ENCODE measurements around the gene ALDH16A1.

Gene ALDH16A1

DNA sequence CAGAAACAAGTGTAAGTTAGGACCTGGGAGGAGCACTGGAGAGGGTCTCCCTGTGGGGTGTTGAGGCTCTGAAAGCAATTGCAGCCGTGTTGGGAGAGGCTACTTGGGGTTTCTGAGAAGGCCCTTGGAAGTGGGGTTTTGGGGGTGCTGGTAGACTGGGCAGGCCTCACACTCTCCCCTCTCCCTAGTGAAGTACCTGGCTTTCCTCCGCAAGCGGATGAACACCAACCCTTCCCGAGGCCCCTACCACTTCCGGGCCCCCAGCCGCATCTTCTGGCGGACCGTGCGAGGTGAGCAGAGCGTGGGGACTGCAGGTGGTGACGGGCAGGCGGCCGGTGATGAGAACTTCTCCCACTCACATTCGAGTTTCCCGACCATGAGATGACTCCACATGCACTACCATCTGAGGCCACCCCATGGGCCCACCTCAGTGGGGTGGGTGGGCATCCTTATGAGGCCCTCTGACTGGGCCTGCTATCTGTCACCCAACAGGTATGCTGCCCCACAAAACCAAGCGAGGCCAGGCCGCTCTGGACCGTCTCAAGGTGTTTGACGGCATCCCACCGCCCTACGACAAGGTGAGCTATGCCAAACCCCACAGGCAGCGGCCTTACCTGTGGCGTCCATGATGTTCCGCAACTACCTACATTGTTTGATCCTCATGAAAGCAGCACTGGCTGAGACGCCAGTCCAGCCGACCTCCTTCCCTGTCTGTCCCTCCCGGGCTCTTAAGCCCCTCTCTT is 37.4 kb downstream of the ALDH16A1 start:
- DNase-seq: no peak

GRCh38 chr19:49491030-49491803 is 38.2 kb downstream of the ALDH16A1 start:
- DNase-seq: no peak

DNA sequence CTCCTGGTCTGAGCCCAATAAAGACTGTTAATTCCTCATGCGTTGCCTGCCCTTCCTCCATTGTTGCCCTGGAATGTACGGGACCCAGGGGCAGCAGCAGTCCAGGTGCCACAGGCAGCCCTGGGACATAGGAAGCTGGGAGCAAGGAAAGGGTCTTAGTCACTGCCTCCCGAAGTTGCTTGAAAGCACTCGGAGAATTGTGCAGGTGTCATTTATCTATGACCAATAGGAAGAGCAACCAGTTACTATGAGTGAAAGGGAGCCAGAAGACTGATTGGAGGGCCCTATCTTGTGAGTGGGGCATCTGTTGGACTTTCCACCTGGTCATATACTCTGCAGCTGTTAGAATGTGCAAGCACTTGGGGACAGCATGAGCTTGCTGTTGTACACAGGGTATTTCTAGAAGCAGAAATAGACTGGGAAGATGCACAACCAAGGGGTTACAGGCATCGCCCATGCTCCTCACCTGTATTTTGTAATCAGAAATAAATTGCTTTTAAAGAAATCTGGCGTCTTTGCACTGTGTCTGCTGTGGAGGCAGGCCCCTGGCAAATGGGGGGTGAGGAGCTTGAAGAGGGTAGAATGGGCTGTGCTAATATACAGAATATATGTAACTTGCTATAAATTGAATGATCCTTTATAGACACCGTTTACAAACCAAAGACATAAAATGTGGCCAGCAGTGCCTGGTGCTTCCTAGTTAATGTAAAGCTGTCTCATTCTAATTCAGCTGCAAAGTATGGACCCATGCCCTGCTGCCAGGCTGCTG is 39.0 kb downstream of the ALDH16A1 start:
- no peak for DNase-seq

- DNase-seq: no peak
These were observed 39.8 kb downstream of the ALDH16A1 start for GRCh38 chr19:49492573-49493405.

DNA sequence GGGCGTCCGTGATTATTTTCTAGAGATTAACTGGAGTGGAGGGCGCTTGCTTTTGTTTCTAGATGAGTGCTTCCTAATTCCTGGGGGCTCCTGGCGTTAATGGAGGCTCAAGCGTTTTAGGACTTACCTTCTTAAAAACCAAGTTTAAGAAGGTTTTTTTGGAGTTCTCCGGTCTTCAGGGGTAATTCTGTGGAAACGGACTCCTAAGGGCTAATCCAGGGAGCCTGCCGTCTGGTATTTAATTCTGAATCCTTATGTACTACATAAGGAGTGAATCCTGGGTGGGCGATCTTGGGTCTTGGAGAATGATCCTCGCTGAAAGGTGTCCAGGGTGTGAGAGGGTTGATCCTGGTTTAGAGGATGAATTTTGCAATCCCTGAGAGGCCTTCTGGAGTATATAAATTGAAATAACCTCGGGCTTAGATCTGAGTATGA is 43.6 kb downstream of the ALDH16A1 start:
- DNase-seq: no peak

DNA sequence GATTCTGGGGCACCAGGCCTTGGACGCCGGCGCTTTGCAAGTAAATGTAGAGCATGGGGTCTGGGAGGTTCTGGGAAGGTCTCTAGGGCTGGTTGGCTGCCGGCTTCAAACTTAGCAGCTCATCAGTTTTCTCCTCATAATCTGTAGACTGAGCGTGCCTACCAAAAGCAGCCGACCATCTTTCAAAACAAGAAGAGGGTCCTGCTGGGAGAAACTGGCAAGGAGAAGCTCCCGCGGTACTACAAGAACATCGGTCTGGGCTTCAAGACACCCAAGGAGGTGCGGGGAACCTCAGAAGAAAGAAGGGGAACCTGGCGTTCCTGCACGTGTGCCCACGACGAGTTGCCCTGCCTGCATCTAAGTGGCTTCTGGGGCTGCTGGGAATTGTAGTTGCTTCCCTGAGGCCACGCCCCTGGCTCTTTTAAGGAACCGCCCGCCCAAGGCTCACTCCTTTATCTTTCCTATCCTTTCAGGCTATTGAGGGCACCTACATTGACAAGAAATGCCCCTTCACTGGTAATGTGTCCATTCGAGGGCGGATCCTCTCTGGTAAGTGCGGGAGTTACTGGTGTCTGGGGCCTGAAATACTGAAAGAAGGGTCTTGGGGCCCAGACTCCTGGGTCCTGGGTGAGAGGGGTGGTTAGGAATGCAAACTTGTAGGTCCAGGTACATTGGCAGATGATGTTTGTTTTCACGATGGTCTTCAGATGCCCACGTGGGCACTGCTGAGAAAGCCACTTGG is 44.2 kb downstream of the ALDH16A1 start:
- DNase-seq: no peak

DNA sequence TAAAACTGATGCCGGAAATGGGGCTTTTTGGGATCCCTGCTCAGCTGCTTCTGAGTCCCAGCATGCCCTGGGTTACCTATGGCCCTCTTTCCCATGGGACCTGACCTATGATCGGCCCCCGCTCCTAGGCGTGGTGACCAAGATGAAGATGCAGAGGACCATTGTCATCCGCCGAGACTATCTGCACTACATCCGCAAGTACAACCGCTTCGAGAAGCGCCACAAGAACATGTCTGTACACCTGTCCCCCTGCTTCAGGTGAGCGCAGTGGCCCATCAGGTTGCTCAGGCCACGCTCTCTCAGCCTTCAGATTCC is 44.7 kb downstream of the ALDH16A1 start:
- no peak for DNase-seq

DNA sequence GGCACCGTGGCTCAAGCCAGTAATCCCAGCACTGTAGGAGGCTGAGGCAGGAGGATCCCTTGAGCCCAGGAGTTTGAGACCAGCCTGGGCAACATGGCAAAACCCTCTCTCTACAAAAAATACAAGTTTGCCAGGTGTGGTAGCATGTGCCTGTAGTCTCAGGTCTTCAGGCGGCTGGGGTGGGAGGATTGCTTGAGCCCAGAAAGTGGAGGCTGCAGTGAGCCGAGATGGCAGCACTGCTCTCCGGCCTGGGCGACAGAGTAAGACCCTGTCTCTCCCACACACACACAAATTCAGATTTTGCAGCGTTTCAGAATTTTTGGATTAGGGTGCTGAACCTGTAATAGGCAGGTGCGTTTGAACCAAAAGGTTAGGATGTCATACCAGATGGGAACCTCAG is 45.5 kb downstream of the ALDH16A1 start:
- DNase-seq: no peak

DNA sequence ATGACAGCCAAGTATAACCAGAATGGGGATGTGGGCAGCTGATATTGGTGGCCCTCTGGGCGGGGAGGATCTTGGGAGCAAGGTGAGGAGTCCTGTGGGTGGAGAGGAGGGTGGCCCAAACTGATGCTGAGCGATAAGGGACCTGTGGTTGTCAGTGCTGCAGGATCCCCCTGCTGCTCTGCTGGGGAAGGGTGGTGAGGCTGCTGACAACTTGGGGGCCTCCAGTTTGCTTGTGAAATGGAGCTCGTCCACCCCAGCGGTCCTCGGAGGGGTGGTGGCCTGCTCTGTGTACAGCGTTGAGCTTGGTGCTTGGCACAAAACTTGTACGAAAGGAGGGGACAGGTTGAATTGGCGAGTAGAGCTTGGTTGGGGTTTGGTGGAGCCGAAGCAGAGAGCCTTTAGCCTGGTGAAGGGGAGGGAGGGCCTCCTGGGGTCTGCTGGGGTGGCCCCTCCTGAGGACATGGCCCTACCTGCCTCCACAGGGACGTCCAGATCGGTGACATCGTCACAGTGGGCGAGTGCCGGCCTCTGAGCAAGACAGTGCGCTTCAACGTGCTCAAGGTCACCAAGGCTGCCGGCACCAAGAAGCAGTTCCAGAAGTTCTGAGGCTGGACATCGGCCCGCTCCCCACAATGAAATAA is 46.1 kb downstream of the ALDH16A1 start:
- DNase-seq: no peak

DNA sequence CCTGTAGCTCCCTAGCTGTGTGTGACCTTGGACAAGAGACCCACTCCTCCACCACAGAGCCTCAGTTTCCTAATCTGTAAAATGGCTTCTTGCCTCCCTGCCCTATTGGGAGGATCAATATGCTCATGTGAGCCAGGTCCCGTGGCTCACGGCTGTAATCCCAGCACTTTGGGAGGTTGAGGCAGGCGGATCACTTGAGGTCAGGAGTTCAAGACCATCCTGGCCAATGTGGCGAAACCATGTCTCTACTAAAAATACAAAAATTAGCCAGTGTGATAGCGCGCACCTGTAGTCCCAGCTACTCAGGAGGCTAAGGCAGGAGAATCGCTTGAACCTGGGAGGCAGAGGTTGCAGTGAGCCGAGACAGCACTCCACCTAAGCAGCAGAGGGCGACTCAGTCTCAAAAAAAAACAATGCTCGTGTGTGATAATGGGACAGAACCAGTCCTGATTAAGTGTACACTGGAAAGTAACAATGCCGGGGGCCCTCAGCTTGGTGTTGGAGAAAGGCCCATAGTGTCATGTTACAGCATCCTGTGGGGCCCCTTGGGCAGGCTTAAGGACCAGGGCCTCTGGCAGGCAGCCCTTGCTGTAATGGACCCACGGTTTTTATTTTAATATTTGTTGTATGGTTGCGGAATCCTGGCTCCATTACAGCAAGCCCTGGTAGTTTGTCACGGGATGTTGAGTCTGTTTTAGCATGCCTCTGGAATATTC is 50.0 kb downstream of the ALDH16A1 start:
- peak; percentile 62 for DNase-seq

DNA sequence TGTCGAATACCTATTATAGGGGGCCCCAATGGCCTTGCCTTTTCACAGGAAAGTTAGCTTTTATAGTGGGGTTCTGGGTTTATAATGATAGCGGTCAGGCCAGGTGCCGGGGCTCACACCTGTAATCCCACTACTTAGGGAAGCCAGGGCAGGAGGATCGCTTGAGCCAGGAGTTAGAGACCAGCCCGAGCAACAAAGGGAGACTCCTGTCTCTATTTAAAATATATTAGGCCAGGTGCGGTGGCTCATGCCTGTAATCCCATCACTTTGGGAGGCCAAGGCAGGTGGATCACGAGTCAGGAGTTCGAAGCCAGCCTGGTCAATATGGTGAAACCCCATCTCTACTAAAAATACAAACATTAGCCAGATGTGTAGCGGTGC is 50.5 kb downstream of the ALDH16A1 start:
- no peak for DNase-seq

GRCh38 chr19:49506575-49507105 is 53.6 kb downstream of the ALDH16A1 start:
- DNase-seq: no peak

DNA sequence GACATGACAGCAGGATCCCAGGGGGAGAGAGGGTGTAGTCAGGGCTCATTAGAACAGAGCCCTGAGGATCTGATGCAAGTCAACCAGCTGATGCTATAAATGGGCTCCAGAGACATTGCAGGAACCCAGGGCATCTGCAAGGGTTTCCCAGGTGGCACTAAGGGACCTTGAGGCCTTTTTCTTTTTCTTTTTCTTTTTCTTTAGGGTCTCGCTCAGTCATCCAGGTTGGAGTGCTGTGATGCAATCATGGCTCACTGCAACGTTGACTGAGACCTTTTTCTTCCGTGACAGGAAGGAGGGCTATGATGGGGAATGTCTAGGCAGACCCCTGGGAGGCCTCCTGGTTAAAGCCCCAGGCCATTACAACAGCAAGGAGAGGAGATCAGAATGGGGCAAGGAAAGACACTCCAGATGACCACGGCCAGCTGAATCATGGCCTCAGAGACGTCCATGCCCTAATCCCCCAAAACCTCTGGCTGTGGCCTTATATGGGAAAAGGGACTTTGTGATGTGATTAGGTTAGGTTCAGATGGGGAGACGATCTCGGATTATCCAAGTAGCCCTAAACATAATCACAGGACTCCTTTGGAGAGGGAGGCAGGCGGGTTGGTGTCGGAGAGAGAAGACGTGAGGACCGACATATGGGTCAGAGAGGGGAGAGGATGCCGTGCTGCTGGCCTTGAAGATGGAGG is 54.9 kb downstream of the ALDH16A1 start:
- DNase-seq: no peak

DNA sequence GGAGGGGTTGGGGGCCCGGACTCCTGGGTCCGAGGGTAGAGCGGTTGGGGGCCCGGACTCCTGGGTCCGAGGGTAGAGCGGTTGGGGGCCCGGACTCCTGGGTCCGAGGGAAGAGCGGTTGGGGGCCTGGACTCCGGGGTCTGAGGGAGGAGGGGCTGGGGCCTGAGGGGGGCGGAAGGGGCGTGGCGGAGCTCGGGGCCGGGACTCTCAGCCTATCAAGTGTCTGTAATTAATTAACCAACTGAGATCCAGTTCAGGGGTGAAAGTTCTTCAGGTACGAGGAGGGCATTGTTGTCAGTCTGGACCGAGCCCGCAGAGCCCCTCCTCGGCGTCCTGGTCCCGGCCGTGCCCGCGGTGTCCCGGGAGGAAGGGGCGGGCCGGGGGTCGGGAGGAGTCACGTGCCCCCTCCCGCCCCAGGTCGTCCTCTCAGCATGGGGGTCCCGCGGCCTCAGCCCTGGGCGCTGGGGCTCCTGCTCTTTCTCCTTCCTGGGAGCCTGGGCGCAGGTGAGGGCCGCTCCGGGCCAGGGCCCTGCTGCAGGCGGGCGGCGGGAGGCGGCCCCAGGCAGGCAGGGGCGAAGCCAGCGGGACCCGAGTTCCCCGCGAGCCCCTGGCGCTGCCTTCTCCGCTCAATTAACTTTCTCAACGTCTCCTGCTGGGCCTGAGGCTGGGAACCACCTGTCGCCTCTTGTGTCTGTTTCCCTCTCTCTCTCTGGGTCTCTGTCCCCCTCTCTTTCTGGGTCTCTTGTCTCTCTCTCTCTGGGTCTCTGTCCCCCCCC is 60.1 kb downstream of the ALDH16A1 start:
- DNase-seq: no peak

GRCh38 chr19:49513746-49514118 is 60.7 kb downstream of the ALDH16A1 start:
- DNase-seq: no peak

DNA sequence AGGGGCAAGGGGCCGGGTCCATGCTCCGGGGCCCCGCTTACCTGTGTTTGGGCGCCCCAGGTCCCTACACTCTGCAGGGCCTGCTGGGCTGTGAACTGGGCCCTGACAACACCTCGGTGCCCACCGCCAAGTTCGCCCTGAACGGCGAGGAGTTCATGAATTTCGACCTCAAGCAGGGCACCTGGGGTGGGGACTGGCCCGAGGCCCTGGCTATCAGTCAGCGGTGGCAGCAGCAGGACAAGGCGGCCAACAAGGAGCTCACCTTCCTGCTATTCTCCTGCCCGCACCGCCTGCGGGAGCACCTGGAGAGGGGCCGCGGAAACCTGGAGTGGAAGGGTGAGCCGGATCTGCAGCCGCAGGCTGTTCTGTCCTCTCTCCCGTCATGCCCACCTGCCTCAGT is 61.1 kb downstream of the ALDH16A1 start:
- DNase-seq: no peak

DNA sequence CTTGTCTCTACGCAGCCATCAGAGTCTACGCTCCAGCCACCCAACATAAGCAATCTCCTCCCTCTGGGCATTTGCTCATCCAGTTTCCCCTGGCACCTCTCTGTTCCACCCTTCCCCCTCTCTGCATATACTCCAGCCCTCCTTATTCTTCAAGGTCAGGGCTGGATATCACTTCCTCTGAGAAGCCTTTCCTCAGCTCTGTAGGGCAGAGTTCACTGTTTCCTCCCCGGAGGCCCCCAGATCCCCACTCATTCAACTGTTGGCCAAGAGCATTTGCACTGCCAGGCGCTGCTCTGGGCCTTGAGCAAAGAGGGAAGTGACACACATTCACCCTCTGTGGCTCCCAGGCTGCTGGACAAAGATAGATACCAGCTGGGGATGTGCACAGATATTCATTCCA is 62.7 kb downstream of the ALDH16A1 start:
- DNase-seq: no peak

DNA sequence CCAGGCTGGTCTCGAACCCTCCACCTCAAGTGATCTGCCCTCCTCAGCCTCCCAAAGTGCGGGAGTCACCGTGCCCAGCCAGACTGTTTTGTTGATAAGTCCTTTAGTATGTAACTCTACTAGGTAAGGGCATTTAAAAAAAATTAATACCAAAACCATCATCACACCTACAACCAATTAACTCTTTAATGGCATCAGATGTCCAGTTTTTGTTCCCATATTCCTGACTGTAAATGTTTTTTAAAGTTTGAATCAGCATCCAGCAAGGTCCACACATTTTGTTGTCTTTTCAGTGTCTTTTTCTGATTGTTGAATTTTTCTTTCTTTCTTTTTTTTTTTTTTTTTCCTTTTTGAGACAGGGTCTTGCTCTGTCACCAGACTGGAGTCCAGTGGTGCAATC is 65.0 kb downstream of the ALDH16A1 start:
- DNase-seq: no peak

Data from NCI-H2081 treated with DMSO at 0.1 percent for 48 hours (cell line).